ENCODE results near the gene WWOX. TPM values are rescaled to one million over a fixed set of nuclear protein-coding genes. Genes with fewer than 3 reads are reported as not detected.

The WWOX gene
- total RNA-seq, 1 donor from 2014 or later: 8.6 TPM

GRCh38 chr16:78399384-78399783, 299.9 kb downstream of the WWOX start:
- no peak for DNase-seq (ENCODE audit: low spot score)
- intact Hi-C loops (cut with DNase I): no loop called here

GRCh38 chr16:78402833-78403232, 303.4 kb downstream of the WWOX start:
- intact Hi-C loops (cut with DNase I): no loop called here
- no peak for DNase-seq (ENCODE audit: low spot score)

- intact Hi-C loops (cut with DNase I): no loop called here
- no peak for DNase-seq (ENCODE audit: low spot score)
These were observed 305.6 kb downstream of the WWOX start for GRCh38 chr16:78405040-78405439.

- intact Hi-C loops (cut with DNase I): no loop called here
- no peak for DNase-seq (ENCODE audit: low spot score)
These were observed 306.4 kb downstream of the WWOX start for GRCh38 chr16:78405833-78406232.

- no peak for DNase-seq (ENCODE audit: low spot score)
- intact Hi-C loops (cut with DNase I): no loop called here
These were observed 307.7 kb downstream of the WWOX start for GRCh38 chr16:78407191-78407590.

GRCh38 chr16:78413651-78414050, 314.2 kb downstream of the WWOX start:
- intact Hi-C loops (cut with DNase I): no loop called here
- no peak for DNase-seq (ENCODE audit: low spot score)

GRCh38 chr16:78415013-78415412, 315.6 kb downstream of the WWOX start:
- intact Hi-C loops (cut with DNase I): no loop called here
- DNase-seq (ENCODE audit: low spot score): no peak

- DNase-seq (ENCODE audit: low spot score): no peak
- intact Hi-C loops (cut with DNase I): no loop called here
These were observed 316.2 kb downstream of the WWOX start for GRCh38 chr16:78415669-78416068.

- no peak for DNase-seq (ENCODE audit: low spot score)
- intact Hi-C loops (cut with DNase I): no loop called here
These were observed 316.9 kb downstream of the WWOX start for GRCh38 chr16:78416400-78416799.

GRCh38 chr16:78421181-78421708, 321.8 kb downstream of the WWOX start:
- intact Hi-C loops (cut with DNase I): no loop called here
- DNase-seq (ENCODE audit: low spot score): no peak

- intact Hi-C loops (cut with DNase I): no loop called here
- DNase-seq (ENCODE audit: low spot score): no peak
These were observed 325.8 kb downstream of the WWOX start for GRCh38 chr16:78425281-78425680.

GRCh38 chr16:78425891-78426510, 326.5 kb downstream of the WWOX start:
- intact Hi-C loops (cut with DNase I): no loop called here
- DNase-seq (ENCODE audit: low spot score): no peak

- no peak for DNase-seq (ENCODE audit: low spot score)
- intact Hi-C loops (cut with DNase I): no loop called here
These were observed 328.7 kb downstream of the WWOX start for GRCh38 chr16:78428193-78428592.

- DNase-seq (ENCODE audit: low spot score): no peak
- intact Hi-C loops (cut with DNase I): no loop called here
These were observed 330.8 kb downstream of the WWOX start for GRCh38 chr16:78430281-78430680.

- DNase-seq (ENCODE audit: low spot score): no peak
- intact Hi-C loops (cut with DNase I): no loop called here
These were observed 331.7 kb downstream of the WWOX start for GRCh38 chr16:78431004-78431670.

GRCh38 chr16:78431701-78432100, 332.2 kb downstream of the WWOX start:
- intact Hi-C loops (cut with DNase I): no loop called here
- no peak for DNase-seq (ENCODE audit: low spot score)

- intact Hi-C loops (cut with DNase I): no loop called here
- no peak for DNase-seq (ENCODE audit: low spot score)
These were observed 333.0 kb downstream of the WWOX start for GRCh38 chr16:78432451-78432850.

GRCh38 chr16:78433116-78433515, 333.7 kb downstream of the WWOX start:
- intact Hi-C loops (cut with DNase I): no loop called here
- no peak for DNase-seq (ENCODE audit: low spot score)

GRCh38 chr16:78434401-78434800, 334.9 kb downstream of the WWOX start:
- intact Hi-C loops (cut with DNase I): no loop called here
- DNase-seq (ENCODE audit: low spot score): no peak

- intact Hi-C loops (cut with DNase I): no loop called here
- no peak for DNase-seq (ENCODE audit: low spot score)
These were observed 335.8 kb downstream of the WWOX start for GRCh38 chr16:78435260-78435659.

- intact Hi-C loops (cut with DNase I): no loop called here
- DNase-seq (ENCODE audit: low spot score): no peak
These were observed 336.6 kb downstream of the WWOX start for GRCh38 chr16:78436023-78436422.
